ENCODE results near the gene C16orf54.
A peak's percentile ranks its signal among the peaks of the same experiment; 100 is the strongest.
"Not testable (repeated sequence)": the region's sequence is repeated elsewhere in the genome, so short reads cannot be mapped to it uniquely, and the experiment has no call there.

The C16orf54 gene

DNA sequence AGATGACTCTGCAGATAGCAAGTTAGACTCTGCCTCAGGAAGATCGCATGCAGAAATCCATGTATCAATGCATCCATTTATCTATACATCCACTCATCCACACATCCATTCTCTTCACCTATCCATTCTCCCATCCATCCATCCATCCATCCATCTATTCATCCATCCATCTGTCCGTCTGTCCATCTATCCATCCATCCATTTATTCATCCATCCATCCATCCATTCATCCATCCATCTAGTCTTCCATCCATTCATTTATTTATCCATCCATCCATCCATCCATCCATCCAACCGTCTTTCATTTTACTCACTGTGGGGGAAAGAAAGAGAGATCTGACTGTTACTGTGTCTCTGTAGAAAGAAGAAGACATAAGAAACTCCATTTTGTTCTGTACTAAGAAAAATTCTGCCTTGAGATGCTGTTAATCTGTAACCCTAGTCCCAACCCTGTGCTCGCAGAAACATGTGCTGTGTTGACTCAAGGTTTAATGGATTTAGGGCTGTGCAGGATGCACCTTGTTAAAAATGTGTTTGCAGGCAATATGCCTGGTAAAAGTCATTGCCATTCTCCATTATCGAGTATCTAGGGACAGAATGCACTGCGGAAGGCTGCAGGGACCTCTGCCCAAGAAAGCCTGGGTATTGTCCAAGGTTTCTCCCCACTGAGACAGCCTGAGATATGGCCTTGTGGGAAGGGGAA, 5.7 kb downstream of the C16orf54 start:
- not testable (repeated sequence) for DNase-seq

- DNase-seq: no peak
These were observed 7.3 kb downstream of the C16orf54 start for GRCh38 chr16:29738514-29738913.

DNA sequence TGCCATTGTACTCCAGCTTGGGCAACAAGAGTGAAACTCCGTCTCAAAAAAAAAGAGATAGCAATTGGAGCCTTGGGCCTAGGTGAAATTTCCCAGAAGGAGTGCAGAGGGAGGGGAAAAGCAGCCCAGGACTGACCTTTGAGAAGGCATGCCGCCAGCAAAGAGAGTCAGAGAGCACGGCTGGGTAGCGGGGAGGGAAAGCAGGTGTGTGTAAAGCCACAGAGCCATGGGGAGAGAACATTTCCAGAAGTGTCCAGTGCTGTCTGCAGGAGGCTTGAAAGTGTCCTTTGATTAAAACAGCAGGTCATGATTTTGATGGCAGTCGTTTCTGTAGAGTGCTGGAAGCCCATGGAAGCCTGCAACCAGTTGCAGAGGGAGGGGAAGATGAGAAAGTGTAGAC, 8.1 kb downstream of the C16orf54 start:
- DNase-seq: no peak

GRCh38 chr16:29736764-29737163, 9.0 kb downstream of the C16orf54 start:
- no peak for DNase-seq

DNA sequence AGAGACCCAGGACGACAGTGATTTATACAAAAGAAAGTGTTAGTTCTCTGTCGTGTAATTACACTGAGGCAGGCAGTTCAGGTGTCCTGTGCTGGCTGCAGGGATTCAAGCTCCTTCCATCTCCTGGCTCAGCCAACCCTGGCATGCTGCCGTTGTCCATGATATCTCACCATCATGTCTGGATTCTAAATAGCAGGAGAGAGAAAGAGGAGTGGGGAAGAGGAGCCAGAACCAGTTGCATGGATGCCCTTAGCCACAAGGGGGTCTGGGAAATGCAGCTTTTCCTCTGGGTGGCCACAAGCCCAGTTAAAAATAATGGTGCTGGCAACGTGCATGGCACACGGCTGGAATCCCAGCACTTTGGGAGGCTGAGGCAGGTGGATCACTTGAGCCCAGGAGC, 9.7 kb downstream of the C16orf54 start:
- DNase-seq: no peak

GRCh38 chr16:29734786-29735185, 11.0 kb downstream of the C16orf54 start:
- DNase-seq: no peak

- not testable (repeated sequence) for DNase-seq
These were observed 13.8 kb downstream of the C16orf54 start for GRCh38 chr16:29731768-29732601.

DNA sequence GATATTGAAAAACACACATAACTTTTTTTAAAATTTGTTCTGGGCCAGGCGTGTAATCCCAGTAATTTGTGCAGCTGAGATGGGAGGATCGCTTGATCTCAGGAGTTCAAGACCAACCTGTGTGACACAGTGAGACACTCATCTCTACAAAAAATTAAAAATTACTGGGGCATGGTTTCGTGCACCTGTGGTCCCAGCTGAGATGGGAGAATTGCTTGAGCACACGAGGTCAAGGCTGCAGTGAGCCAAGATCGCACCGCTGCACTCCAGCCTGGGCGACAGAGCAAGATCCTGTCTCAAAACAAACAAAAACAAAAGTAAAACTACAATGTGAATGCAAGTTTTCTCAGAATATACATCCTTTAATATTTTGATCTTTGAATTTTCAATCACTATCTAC, 15.1 kb downstream of the C16orf54 start:
- DNase-seq: no peak

DNA sequence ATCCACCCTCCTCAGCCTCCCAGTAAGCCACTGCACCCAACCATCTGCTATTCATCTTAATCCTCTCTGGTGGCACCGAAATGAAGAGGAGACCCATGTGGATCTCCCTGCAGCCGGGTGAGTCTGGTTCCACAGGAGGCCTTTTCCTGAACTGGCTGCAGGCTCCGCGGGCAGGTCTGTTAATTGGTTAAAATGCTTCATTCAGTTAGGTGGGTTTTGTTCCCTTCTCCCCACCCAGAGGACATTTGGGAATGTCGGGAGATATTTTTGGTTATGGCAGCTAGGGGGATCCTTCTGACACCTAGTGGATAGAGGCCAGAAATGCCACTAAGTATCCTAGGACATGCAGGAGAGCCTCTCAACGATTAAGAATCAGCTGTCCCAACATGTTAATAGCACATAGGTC, 16.7 kb downstream of the C16orf54 start:
- DNase-seq: peak in 1 of 2 experiments; percentile 70

DNA sequence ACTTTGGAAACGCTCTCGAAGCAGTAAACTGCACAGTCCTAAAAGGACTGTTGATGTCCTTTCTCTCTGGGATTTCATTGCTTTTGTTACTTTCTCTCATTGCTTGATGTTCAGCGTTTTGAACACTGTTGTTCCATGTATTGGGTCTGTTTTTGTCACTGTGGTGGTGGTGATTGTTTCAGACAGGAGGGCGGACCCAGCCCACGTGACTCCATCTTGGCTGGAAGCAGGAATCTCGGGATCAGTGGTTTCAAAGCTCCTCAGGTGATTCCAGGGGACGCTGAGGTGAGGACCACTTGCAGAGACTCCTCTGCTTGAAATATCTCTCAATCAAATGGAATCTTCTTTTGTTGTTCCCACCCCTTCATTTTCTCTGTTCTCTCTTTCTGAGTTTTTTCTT, 18.3 kb downstream of the C16orf54 start:
- no peak for DNase-seq

GRCh38 chr16:29726845-29727377, 18.9 kb downstream of the C16orf54 start:
- DNase-seq: no peak

- peak; percentile 92 to 94 for DNase-seq
These were observed 24.5 kb downstream of the C16orf54 start for GRCh38 chr16:29721167-29721879.

DNA sequence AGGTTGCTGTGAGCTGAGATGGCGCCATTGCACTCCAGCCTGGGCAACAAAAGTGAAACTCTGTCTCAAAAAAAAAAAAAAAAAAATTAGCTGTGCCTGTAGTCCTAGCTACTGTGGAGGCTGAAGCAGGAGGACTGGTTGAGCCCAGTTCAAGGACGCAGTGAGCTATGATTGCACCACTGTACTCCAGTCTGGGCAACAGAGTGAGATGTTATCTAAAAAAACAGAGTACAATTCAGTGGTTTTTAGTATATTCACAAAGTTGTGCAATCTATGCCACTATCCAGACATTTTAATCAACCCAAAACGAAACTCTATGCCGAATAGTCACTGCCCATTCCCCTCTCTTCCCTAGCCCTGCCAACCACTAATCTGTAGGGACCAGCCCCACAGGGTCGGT, 25.1 kb downstream of the C16orf54 start:
- DNase-seq: no peak

GRCh38 chr16:29719063-29719462, 26.7 kb downstream of the C16orf54 start:
- DNase-seq: peak; percentile 81 to 89

DNA sequence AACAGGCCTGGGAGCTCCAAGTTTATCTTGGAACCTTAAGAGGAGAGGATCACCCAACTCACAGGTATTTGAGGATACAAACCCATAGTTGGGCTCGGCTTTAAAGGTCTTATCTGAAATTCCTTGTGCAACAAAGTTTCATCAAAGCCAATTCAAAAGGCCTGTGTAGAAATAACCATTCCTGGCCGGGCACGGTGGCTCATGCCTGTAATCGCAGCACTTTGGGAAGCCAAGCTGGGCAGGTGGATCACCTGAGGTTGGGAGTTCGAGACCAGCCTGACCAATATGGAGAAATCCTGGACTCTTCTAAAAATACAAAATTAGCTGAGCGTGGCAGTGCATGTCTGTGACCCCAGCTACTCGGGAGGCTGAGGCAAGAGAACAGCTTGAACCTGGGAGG, 28.7 kb downstream of the C16orf54 start:
- no peak for DNase-seq

- no peak for DNase-seq
These were observed 30.8 kb downstream of the C16orf54 start for GRCh38 chr16:29714972-29715371.

- no peak for DNase-seq
These were observed 31.4 kb downstream of the C16orf54 start for GRCh38 chr16:29714396-29714795.

DNA sequence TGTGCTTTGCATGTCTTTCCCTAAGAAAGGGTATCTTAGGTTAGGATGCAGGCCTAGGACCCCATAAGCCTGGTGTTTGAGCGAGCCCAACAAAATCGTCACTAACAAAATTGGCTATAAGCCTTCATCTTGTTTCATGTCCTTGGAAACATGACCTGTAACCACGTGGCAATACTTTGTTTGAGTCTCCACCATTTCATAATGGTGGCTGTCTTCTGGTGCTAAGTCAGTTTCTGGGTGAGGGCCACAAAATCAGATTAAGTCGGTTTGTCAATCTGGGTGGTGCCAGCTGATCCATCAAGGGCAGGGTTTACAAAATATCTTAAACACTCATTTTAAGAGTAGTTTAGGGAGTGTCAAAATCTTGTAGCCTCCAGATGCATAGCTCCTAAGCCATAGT, 33.0 kb downstream of the C16orf54 start:
- no peak for DNase-seq

- peak; percentile 79 to 83 for DNase-seq
These were observed 35.3 kb downstream of the C16orf54 start for GRCh38 chr16:29710227-29711219.

DNA sequence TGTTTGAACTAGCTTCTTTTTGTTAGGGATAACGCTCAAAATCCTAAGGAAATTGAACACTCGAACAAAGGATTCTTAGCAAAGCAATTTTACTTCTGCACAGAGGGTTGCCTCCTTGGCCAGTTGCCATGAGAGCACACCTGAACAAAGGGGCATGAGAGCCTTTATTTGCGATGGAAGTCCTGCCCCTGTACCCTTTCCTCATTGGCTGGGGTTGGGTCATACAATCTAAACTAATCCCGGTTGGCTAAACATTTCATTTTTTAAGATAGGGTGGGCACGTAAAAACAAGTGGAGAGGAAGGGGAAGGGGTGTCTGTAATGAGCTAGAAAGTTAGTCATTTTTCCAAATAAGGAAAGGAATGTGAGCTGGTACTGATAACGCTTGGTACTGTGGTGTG, 36.1 kb downstream of the C16orf54 start:
- DNase-seq: peak; percentile 77 to 89

DNA sequence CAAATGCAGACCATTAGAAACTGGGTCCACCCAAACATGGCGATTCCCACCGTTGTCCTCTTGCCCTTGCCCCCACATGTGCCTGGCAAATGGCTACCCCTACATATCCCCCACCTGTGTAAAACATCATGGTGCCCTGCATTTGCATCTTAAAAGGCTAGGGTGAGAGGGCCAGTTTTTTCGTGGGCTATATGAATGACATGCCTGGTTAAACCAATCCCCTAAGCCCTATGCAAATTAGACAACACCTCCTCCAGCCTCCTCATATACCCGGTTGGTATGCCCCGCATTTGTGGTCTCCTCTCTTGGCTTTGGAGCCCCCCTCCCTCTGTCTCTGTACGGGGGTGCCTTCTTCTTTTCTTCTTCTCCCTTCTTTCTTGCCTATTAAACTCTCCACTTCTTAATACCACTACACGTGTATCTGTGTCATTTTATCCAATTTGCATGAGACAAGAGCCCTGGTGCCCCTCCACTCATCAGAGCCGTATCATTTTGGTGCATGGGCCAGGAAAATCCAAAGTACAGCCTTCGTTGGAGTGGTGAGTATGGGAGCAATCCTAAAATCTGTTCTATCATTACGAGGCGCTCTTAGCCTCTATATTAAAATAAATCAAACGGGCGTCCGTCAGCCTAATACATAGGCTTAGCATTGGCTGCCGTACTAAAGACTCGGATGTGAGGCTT, 36.7 kb downstream of the C16orf54 start:
- DNase-seq: peak; percentile 92 to 94

Measured in NCI-H526 (cell line).